ENCODE results near the gene FGGY.
"Not testable (repeated sequence)": the region's sequence is repeated elsewhere in the genome, so short reads cannot be mapped to it uniquely, and the experiment has no call there.

GRCh38 chr1:59299670-59300069 is 2.8 kb downstream of the FGGY start:
- TF ChIP-seq CTCF (IDR thresholded peaks at IDR 0.05); POLR2A (IDR thresholded peaks at IDR 0.05; ENCODE audit: low read depth); POLR2AphosphoS5 (IDR thresholded peaks at IDR 0.05): not testable (repeated sequence)

Data from esophagus muscularis mucosa (tissue), 3 donors.